ENCODE measurements around the gene HGS.
"Not testable (repeated sequence)": the region's sequence is repeated elsewhere in the genome, so short reads cannot be mapped to it uniquely, and the experiment has no call there.

Gene HGS

DNA sequence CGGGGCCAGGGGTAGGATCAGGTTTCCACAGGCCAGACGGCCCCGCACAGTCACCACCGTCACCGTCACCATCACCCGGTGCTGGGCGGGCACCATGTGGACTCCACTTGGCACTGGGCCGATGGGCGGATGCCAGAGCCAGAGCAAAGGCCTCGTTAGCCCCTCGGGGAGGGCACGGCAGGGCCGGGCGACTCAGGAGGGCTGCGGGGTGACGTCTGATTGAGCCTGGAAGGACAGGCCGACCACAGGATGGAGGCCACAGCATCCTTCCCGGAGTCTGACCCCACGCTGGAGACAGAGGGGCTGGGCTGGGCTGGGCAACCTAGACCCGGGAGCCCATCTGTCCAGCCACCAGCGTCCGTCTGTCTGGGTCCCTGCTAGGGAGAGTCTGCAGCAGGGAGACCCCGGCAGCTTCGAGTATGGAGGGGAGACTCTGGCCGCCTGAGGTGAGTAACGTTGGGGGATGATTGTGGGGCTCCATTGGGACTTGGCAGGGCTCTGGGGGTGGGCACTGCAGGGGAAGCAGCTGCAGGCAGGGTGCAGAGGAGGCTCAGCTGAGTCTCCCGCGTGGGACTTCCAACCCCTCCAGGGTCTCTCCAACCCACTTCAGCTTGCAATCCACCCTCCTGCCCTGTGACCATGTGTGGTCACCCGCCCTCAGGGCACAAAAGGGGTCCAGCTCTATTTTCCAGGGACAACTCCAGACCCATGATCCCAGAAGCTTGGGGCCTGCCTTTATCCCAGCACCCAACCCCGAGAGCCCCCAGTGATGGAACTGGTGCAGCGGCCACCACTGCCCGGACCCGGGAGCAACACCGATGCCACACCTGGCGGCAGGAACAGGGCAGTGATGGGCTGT is 50.8 kb downstream of the HGS start:
- H3K4me1 Mint-ChIP-seq, result peaks cover 20% of the 10 kb centered on the region

DNA sequence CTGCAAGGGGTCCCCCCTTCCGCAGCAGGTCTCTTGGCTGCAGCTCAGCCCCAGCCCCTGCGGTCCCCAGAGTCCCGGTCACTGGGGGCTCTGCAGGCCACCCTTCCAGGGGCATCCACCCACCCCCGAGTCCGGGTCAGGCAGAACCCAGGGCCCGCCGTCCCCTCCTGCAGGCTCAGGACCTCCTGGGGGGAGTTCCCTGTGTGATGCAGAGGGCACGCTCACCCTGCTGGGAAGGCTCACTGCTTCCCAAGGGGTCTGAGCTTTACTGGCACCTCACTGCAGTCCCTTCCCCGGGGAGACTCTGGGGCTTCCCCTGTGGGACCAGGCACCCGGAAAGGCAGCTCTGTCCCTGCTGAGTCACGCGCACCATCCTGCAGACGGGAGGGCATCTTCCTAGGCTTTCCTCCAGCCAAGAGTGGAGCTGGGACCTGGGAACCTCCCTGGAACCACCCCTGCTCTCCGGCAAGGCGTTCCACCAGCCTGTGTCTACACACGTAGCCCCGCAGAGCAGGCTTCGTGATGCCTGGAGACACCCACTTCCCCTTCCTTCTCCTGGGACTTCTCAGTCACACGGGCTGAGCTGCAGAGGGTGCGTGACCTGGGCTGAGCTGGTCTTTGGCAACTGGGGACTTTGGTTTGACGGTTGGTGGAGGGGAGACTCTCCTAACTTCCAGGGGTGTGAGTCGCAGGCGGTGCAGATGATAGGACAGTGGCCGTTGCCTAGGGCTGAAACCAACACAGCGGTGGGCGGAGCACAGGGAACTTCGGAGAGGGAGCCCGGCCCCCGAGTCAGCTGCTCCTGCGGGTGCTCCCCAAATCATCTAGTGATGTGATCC is 51.7 kb downstream of the HGS start:
- ATAC-seq, result peak; percentile 10
- Mint-ChIP-seq H3K4me3 (peak overlapping the region; percentile 53 to 69), H3K9me3 (no peaks in the 10 kb centered on the region), H3K4me1 (peaks cover 20% of the 10 kb centered on the region), H3K27me3 (peaks cover 95% of the 10 kb centered on the region), H3K27ac (peak overlapping the region in 1 of 2 donors; percentile 44)
- DNase-seq, result no peak

More for the DNA sequence above, 50.8 kb downstream of the HGS start:
- DNase-seq, result no peak
- H3K4me3 Mint-ChIP-seq, result no peak overlapping the region
- no peak for ATAC-seq
- H3K9me3 Mint-ChIP-seq, result no peaks in the 10 kb centered on the region
- H3K27ac Mint-ChIP-seq, result peak overlapping the region in 1 of 2 donors; percentile 12
- peaks cover 96% of the 10 kb centered on the region for H3K27me3 Mint-ChIP-seq

DNA sequence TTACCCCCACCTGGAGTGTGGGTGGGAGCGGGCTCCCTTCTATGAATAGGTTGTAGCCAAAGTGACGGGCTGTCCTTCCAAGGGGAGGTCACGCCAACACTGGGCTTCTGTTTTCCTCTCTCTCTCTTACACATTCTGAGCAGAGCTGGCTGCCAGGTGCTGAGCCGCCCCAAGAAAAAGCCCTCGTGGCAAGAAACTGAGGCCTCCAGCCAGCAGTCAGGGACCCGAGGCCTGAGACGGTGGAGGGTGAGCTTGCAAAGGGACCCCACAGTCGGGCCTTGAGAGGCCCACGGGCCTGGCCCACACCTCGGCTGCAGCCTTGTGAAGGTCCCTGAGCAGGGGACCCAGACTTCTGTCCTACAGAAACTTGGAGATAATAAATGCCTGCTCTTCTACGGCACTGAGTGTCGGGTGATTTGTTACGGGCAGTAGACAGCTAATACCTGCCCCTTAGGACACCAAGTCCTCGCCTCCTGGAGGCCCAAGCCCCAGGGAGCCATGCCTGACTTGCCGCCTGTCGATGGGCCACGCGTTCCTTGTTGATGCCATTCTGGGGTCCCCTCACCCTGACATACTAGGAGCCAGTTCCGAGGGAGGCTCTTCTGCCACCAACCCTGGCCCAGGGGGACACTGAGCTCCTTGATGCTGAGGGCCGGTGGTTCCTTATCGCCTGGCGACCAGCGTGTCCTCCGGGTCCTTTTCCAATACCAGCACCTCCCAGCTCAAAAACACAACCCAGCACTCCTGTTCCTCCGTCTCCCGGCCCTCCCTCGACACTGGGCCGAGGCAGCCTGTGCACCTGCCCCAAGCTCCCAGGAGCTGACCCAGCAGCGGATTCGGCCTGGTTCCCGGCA is 54.4 kb downstream of the HGS start:
- Mint-ChIP-seq H3K27me3 (peaks cover 89% of the 10 kb centered on the region), H3K27ac (no peak overlapping the region), H3K4me3 (no peak overlapping the region), H3K9me3 (no peaks in the 10 kb centered on the region), H3K4me1 (peaks cover 25% of the 10 kb centered on the region)
- no peak for ATAC-seq
- no peak for DNase-seq

DNA sequence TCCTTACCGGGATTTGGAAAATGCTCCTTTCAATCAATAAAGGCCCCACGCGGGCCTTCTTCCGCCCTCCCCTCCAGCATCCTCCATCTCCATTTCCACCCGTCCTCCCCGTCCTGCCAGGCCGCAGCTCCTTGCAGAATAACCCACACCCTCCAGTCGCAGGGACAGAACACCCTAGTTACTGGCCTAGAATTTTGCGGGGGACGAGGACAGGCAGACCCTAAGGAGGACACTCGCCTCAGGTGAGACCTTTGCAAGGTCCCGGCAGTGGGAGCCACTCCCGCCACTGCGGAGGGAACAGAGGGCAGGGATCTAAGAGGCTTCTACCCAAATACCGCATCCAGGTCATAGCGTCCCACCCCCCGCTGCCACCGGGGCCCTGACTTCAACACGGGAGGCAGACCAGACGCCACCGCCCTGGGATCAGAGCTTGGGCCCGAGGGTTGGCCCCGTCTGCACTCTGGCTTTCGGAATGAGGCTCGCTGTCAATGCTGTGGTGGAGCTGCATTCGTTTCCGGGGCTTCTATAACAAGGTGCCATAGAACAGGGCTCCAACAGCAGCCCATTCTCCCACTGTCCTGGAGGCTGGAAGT is 55.1 kb downstream of the HGS start:
- peaks cover 19% of the 10 kb centered on the region for H3K4me1 Mint-ChIP-seq
- ATAC-seq (no peak), DNase-seq (no peak)
- peaks cover 82% of the 10 kb centered on the region for H3K27me3 Mint-ChIP-seq
- no peak overlapping the region for H3K27ac Mint-ChIP-seq
- H3K9me3 Mint-ChIP-seq, result no peaks in the 10 kb centered on the region
- H3K4me3 Mint-ChIP-seq, result no peak overlapping the region

DNA sequence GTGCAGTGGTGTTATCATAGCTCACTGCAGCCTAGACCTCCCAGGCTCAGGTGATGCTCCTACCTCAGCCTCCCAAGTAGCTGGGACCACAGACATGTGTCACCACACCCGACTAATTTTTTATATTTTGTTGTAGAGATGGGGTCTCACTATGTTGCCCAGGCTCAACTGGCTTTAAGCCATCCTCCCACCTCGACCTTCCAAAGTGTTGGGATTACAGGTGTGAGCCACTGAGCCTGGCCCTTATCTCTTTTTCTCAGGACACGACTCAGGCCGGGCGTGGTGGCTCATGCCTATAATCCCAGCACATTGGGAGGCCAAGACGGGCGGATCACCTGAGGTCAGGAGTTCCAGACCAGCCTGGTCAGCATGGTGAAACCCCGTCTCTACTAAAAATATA is 55.8 kb downstream of the HGS start:
- Mint-ChIP-seq H3K4me1 (peaks cover 17% of the 10 kb centered on the region), H3K27me3 (peaks cover 75% of the 10 kb centered on the region)
- not testable (repeated sequence) for H3K27ac Mint-ChIP-seq, ATAC-seq, H3K4me3 Mint-ChIP-seq, H3K9me3 Mint-ChIP-seq, DNase-seq

DNA sequence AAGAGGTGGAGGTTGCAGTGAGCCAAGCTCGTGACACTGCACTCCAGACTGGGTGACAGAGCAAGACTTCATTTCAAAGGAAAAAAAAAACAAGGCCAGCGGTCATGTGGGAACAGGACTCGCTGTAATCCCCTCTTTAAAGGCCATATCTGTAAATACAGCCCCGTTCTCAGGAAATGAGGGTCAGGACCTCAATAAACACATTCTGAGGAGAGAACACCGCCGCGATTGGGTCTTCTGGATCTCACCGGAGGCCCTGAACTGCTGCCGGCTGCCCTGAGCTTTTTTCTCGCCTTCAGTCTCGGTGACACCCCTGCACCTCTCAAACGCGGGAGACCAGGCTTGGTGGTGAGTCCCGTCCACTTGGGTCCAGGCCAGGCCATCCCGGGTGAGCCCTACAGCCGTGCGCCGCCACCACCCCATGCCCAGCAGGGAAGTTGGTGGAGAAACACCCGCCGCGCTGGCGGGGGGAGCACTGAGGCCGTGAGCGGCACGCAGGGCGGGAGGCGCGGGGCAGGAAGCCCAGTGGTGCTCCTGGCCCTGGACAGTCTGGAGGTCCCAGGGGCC is 56.7 kb downstream of the HGS start:
- Mint-ChIP-seq H3K27me3 (peaks cover 66% of the 10 kb centered on the region), H3K4me3 (no peak overlapping the region), H3K4me1 (peaks cover 14% of the 10 kb centered on the region), H3K9me3 (no peaks in the 10 kb centered on the region), H3K27ac (no peak overlapping the region)
- no peak for DNase-seq
- ATAC-seq, result peak; percentile 26

DNA sequence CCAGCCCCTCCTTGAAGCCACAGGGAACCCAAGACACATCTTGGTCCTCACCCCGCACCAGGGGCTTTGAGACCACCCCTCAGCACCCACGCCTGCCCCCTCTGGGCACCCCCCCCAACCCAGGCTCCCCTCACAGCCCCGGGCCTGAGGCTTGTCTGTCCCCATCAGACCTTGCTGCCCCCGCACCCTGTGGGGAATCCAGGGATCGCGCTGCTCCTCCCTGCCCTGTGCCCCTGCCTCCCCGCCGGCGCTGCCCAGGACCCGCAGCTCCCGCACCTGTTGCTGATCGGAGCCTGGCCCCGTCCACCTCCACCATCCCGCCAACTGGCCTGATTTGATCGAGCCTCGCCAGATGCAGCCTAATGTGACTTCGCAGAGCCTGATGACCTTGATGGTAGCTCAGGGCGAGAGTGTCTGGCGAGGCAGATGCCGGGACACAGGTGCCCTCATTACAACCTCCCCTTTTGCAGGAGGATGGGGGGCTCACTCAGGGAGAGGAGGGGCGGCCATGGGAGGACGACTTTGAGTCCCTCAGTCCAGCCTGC is 57.3 kb downstream of the HGS start:
- ATAC-seq (peak; percentile 50), DNase-seq (no peak)
- peaks cover 7% of the 10 kb centered on the region for H3K4me1 Mint-ChIP-seq
- no peak overlapping the region for H3K4me3 Mint-ChIP-seq
- H3K27ac Mint-ChIP-seq, result no peak overlapping the region
- H3K9me3 Mint-ChIP-seq, result no peaks in the 10 kb centered on the region
- peaks cover 60% of the 10 kb centered on the region for H3K27me3 Mint-ChIP-seq

DNA sequence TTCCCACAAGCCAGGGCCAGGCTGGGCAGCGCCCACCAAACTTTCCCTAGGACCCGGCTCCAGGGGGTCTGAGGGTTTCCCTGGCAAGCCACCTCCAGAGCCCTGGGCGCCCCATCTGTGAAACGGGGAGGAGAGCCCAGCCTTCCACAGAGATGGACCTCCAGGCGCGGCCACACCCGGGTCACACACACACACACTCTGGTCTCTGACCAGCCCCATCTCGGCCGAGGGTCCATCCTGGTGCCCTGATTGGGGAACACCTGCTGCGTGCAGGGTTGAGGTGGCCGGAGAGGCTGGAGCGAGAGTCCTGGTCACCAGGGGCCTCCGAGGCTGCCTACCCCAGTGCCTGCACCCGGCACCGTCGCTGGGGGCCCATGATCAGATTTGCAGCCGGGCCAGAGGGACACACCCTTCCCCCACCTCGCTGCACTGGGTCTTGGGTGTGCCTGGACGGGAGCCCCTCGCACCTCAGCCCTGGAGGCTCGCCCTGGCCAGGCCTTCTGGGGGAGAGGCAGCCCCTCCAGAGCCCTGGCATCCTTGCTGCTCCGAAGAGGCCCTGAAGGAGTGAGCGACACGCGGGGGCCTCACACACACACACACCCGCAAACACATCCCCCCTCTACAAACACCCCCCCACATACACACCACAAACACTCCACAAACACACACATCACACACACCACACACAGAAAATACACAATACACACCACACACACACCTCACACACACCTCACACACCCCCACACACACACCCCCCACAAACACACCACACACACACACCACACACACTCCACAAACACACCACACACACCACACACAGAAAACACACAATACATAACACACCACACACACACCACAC is 58.0 kb downstream of the HGS start:
- DNase-seq (no peak), ATAC-seq (peak; percentile 55)
- no peak overlapping the region for H3K4me3 Mint-ChIP-seq
- peaks cover 55% of the 10 kb centered on the region for H3K27me3 Mint-ChIP-seq
- no peaks in the 10 kb centered on the region for H3K9me3 Mint-ChIP-seq
- no peak overlapping the region for H3K27ac Mint-ChIP-seq
- peaks cover 5% of the 10 kb centered on the region for H3K4me1 Mint-ChIP-seq

All from stimulated activated naive CD8-positive, alpha-beta T cell treated with anti-CD3 and anti-CD28 coated beads, Interleukin-15, amount 100 ng/mL, for 72 hours (primary cell).